Stimulated activated CD4-positive, alpha-beta T cell treated with anti-CD3 and anti-CD28 coated beads, Interleukin-2, amount 100 ng/mL, for 4 hours (primary cell): ENCODE measurements around the gene STAT4.

Experiments
- DNase-seq: peaks from one replicate; pipeline ENCODE4 v3.0.0-alpha.2; 2020; ENCODE audit warnings: low read depth

STAT4 gene

DNA sequence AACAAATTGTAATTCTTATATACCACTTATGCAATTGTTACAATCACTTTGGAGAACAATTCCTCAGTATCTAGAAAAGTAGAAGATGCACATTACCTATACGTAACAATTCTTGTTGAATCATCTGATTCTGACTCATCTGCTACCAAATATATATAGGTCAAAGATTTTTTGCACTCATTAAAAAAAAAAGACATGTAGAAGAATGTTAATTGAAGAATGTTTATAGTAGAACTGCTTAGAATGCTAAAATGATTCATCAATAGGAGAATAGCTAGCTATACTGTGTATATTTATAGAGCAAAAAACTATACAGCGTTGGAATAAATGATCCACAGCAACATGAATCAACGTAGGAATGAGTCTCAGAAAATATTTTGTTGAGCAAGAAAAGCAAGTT, 107.4 kb downstream of the STAT4 start:
- DNase-seq, result no peak

DNA sequence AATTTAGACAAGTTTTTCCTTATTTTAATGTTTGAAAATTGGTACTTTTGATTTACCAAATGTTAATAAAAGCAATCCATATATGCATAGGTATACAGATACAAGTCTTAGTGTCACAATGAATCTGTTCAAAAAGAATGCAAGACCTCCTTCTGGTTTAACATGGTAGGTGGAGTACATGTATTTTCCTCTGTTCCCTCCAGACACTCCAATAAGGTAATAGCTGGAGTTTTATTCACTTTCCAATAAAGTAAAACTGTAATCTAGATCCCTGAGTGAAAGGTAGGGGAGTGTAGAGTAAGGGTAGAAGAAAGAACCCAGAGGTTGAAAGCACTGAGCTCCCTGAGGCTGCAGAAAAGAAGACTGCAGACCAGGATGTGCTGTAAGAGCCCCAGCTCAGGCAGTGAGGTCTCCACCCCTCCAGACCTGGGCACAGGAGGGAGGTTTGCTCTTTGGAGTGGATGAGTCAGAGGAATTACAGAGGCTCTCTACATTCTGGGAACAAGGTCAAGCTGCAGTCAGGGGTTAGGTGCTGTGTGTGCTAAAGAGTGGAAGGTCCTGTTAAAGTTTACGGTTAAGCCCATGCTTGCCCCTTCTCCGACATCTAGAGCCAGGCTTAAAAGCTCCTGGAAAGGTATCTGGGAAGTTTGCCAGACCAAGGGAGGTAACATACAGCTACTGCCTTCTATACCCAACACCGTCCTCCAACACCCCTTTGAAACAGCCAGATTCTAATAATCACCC, 109.2 kb downstream of the STAT4 start:
- no peak for DNase-seq

DNA sequence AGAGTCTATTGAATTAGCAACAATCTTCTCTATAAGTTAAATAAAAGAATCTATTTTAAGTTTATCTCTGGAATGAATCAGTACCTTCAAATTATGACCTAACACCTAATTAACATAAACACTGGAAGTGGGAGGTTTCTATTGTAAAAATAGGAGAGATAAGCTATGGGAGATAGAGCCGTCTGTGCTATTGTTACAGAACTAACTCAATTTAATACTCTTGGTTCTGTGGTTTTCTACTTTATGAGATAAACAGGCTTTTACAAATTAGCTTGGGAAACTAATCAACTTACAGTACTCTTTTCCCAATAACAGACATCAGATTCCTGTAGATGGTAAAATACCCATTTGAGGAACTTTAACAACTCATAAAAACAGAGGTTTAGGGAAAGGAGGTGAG, 111.2 kb downstream of the STAT4 start:
- DNase-seq, result no peak

DNA sequence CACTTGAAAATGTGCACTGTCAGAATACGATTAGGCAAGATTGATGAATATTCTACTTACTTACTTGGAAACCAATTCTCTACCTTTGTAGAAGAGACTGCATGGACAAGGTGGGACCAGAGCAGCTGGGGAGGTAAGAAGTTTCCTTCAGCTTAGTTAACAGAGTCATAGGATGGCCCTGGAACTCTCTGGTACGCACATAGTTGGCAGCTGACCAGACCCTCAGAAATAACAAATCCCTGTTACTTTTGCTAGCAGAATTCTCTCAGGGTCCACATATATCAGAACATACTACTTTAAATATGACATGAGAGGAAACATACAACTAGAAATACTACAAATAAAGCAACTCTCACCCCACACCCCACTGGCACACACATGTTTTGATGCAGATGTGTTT, 112.1 kb downstream of the STAT4 start:
- DNase-seq, result no peak

DNA sequence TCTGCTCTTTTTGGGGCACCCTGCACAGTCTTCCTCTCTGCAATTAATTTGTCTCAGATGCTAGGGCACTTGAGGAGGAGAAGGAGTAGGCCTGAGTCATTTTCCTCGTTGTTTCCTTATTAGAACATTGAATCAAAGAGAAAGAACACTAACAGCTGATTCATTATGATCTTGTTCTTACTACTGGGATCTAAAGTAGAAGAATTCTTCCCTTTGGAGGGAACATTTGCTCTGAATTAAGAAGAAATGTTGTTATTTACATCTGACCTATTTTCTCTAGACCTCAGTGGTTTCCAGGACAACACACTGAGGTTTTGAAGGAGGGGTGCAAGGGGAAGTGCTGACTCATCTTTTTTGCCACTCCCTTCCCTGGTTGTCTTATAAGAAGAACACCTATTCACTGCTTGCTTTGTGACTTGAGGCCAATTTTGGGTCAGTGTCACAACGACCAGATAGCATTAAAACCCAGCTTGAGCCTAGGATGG, 112.5 kb downstream of the STAT4 start:
- DNase-seq, result peak; percentile 27

DNA sequence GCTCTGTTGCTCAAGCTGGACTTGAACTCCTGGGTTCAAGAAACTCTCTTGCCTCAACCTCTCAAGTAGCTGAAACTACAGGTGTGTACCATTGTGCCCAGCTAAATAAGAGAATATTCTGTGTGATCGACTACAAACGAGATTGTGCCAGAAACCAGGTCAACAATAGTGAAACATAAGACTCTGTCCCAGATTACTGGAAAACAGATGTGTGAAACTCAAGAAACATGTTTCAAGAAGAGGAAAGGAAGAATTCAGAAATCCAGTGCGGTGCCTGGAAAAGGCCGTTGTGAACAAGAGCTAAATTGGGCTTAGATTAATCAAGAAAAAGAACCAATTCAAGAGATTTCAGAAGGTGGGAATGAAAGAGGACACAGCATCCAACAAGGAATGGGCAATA, 113.4 kb downstream of the STAT4 start:
- no peak for DNase-seq

DNA sequence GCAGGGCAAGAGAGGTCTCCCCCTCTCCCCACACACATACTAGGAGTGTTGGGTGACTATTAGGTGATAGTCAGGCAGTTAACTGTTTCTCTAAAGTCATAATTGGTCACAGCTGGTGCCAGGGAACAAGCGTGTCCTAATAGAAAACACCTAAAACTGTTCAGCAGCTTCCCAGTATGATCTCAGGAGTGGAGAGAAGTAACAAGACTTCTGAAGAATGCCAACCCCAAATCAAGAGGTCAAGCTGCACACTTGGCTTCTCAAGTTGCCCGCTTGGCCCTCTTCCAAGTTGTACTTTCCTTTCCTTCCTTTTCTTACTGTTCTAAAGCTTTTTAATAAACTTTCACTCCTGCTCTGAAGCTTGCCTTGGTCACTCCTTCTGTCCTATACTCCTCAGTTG, 114.4 kb downstream of the STAT4 start:
- DNase-seq, result no peak

DNA sequence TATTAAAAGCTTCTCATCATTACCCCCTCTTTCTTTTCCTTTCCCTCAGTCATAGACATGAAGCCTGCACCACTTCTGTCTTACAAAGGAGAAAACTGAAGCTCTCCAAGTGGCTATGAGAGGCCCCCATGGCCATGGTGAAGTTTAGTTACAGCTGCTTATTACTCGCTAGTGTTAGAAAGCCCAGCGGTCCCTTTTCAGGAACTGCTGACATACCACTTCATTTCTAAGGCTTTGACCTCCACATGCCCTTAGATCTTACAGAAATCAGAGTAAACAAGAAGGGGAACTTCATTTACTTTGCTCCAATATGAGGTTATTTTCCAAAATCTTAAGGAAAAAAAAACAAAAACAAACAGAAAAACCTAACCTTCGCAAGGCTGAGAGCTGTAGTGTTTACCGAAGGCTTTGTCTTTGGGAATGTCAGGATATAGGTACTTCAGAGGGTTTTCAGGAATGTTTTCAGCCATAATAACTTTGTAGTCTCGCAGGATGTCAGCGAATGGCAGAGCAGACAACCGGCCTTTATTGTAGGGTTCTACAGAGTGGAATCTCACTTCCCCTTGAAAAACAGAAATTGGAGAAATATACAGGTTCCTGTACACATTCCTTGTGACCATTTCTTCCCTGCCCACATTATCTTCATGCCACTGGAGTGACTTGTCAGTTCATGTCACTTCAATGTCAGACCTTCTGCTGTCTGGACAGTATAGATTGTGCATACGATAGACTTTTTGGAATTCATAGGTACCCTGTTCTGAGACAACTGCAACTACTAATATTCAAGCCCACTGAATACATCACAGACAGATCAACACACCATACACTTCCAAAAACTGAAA, 118.0 kb downstream of the STAT4 start:
- no peak for DNase-seq

DNA sequence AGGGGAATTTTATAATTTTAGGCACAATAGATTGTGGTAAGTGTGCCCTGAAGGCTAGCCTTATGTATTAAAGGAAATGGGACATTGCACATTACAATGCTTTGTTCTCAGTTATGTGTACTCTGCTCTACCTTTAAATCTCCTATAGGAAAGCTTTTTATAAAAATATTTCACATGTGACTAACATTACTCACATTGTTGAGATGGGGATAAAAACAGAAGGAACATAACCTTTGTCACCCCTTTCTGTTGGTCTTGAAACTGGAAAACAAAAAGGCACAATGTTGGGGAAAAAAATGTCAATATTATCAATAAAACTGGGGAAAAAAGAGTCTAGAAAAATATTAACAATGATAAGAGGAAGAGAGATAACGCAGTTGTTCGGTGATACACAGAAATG, 119.5 kb downstream of the STAT4 start:
- no peak for DNase-seq

DNA sequence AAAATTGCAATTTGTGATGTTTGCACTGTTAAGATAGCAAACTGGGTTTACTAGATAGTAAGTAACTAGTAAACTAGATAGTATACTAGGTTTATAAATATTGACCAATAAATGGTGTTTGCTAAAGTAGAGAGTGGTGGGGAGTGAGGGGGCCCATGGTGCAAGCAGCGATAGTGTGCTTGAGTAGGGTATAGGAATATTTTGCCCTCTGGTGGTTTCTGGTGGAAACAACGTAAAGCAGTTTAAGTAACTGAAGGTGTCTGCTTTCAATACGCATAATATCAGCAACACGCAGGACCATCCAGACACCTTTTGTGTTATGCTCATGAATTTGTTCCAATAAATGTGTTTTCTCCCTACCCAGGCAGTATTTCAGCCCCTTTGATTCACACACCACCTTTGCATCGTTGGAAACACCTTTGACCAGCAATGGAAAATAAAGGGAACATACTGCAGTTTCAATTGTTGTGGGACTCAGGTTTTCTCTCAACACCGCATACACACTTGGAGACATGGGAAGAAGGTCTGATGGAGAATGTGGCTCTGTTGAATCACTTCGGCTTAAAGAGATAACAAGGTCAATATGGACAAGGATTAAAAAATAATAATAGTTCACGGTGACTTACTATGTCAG, 120.2 kb downstream of the STAT4 start:
- peak; percentile 31 for DNase-seq

DNA sequence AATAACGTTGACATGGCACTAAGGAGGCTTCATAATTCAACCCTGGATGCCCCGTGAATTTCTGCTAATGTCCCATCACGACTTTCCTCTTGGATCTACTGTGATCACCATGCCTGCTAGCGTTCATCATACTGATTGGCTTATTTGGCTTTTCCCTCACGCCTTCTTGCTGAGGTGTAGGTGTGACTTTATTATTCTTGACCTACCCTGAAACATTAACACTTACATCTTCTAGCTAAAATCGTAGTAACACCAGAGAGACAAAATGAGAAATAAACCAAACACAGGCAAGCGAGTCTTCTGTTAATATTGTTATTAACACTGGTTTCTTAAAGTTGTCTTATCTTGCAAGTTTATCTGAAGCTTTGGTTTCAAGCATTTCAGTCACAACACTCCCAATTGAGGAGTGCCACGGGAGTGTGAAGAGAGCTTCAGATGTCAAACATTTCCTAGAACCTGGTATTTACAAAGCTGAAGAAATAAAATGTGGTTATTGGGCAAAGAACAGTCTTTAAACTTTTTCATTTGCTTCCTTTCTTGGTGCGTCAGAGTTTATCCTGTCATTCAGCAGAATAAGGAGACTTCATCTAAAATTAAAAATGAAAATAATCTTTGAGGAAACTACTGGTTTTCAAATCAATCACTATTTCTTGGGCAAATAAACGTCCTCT, 121.4 kb downstream of the STAT4 start:
- no peak for DNase-seq

DNA sequence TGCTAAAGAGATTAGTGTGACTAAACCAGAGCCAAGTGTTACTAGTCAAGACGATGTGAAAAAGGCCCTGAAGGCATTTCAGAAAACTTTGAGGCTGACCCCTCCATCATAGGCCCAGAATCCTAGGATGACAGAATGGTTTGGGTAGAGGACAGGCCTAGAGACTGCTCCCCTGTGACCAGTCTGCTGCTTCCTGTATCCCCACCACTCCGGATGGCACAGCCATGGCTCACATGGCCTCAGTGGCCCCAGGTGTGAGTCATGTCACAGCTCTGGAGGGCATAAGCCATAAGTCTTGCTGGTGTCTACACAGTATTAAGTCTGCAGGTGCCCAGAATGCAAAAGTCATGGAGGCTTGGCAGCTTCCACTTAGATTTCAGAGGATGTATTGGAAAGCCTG, 124.4 kb downstream of the STAT4 start:
- DNase-seq, result no peak

DNA sequence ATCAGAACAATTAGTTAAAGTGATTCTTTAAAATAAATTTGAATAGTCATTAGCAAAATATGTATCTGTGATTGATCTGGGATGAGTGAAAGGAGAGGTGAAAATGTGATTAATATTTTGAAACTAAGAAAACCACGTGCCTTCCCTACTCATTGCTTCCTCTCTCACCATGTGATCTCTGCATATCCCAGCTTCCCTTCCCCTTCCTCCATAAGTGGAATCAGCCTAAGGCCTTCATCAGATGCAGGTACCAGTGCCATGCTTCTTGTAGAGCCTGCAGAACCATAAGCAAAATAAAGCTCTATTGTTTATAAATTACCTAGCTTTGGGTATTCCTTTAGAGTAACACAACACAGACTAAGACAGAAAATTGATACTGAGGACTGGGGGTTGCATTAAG, 125.7 kb downstream of the STAT4 start:
- no peak for DNase-seq

DNA sequence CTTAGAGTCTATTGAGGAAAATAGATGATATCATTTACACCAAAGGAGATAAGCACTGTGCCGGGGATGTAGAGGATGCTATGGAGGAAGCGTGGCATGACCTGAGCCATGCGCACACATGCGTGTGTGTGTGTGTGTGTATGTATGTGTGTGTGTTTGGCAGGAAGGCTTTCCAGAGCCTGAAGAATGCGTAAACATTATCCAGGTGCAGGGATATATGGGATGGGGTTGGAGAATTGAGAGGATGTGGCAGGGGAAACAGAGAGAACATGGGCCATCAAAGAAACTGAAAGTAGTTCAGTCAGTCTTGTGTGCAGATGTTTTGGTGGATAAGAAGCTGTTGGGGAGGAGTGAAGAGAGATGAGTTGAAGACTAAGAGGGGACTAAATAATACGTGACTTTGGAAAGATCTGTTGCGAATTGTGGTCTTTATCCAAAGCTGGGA, 127.5 kb downstream of the STAT4 start:
- no peak for DNase-seq

DNA sequence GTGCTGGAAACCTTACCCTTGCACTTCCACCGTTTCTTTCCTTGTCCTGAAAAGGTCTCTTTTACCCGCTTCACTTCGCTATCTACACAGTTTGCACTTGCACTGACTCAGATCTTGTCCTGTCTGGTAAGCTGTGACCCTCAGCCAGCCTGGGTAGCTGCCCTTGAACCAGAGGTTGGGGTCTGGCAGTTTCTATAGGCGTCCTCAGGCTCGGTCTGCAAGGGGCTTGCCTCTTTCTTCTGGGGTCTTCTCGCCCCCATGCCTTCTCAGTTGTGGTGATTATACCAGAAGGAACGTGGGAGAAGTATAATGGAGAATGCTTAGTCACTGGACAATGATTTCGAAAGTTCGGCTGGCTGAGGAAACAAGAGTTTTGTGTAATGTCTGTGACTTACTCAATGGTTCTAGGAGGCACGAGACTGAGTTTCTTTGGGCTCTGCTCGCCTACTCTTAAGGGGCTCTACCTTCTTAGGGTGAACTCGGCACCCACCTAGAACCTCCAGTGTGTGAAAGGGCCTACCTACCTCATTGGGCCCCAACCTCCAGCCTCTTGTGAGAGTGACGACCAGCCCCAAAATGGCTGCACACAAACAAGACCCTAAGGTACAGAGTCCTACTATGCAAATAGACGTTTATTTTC, 129.9 kb downstream of the STAT4 start:
- peak; percentile 42 for DNase-seq

DNA sequence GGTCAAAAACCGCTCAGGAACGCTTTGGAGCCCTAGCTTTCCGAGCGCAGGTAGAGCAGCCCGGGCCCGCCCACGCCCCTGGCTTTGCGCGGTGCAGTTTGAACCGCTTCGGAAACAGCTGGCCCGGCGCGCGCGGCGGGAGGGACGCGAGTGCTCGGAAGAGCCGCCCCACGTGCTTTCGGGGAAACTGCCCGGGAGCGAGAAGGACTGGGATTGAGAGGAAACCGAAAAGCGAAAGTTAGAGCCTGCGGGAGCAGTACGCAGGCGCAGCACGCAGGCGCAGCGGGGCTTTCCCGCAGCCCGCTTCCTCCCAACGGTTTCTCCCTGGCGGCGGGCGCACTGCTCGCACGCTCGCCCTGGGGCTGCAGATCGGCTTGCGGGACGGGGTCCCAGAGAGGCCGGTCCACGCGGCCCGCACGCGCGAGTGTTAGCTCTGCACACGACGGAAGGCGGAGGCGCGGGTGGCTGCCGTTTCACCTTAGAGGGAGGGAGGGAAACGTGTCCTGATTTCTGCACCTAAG, 130.5 kb downstream of the STAT4 start:
- DNase-seq, result peak; percentile 94

DNA sequence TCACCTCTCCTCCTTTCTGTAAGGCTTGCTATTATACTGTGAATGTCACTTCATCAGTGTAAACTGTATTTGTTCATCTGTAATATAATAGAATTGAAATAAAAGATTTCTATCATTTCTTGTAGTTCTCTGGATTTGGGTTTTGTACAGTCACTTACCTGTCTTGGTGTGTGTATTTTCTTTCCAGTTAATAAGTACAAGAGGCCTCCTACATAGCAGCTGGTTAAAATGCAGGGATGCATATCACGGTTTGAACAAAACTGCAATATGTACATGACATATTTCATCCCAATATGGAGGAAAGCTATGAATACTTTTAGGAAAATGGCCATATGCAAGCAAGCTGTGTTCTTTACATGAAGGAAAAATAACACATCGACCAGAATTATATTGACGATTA, 131.4 kb downstream of the STAT4 start:
- no peak for DNase-seq

DNA sequence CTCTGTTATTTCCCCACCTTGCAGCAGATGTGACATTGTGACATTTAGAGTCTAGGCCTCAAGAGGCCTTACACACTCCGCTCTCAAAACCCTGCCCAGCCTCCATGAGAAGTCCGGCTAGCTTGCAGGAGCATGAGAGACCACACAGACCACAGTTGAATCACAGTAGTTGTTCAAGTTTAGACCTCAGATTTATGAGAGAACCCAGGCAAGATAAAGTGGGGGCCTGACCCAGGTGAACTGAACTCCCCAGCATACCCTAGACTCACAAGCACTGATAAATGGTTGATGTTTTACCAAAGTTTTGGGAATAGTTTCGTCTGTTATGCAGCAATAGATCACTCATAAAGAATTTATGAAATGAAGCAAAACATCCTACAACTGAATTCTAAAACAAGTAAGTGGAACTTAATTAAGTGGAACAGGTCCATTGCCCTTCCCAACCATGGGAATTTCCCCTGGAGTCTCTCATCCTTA, 132.1 kb downstream of the STAT4 start:
- no peak for DNase-seq

DNA sequence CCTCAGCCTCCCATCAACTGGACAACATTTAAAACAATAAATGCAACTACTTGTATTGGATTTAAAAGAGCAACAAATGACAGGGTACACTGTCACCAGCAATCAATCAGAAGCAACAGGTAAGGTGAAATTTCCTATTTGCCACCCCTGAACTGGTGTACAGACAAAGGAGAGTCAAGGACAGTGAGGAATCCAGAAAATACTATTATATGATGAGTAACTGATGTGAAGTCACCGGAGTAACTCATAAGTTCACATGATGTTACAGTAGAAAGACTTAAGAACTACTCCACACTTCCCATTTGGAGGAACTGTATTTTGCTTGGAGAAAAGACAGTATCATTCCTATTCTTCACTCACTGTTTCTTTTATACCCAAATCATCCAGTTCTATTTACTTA, 132.7 kb downstream of the STAT4 start:
- no peak for DNase-seq

DNA sequence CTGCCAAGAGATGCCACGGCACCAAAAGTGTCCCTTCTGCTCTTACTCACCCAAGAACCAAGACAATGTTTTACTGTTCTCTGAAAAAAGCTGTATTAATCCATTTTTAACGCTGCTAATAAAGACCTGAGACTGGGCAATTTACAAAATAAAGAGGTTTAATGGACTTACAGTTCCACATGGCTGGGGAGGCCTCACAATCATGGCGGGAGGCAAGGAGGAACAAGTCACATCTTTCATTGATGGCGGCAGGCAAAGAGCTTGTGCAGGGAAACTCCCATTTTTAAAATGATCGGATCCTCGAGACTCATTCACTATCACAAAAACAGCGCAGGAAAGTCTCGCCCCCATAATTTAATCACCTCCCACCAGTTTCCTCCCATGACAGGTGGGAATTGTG, 135.0 kb downstream of the STAT4 start:
- no peak for DNase-seq

DNA sequence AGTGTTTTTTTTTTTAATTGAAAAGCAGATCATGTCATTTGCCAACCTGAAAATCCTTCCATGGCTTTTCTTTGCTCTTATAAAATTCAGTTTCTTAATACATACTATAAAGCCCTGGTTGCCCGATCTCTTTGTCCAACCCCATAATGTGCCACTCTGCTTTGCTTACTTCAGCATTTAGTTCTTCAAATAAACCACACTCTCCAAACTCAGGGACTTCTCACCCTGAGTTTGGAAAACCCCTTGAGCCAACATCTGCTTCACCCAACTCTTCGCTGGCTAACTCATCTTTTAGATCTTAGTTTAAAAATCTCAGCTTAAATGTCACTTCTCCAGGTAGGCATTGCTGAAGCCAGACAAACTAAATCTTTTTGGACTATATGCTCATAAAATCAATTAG, 135.6 kb downstream of the STAT4 start:
- DNase-seq, result no peak

DNA sequence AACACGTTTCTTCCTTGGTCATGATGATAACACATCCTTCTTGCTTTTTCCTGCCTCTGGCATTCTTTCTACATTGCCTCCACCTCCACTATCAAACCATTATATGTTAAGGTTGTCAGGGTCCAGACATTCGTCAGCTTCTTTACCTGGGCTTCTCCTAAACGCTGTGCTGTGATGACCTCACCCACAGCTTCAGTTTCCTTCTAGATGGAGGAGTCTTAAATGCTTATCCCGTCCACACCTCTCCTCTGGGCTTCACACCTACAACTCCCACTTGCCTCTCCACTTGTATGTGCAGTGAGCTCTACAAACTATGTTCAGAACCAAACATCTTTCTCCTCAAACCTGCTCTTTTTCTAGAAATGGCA, 136.2 kb downstream of the STAT4 start:
- DNase-seq, result no peak
